Right lung (tissue), 5 donors: ENCODE data around the gene RARRES1. TPM values are rescaled to one million over a fixed set of nuclear protein-coding genes. Genes with fewer than 3 reads are reported as not detected.

ENCODE experiments used
- DNase-seq, 2 donors: peaks; one replicate each; pipeline ENCODE4 v3.0.0-alpha.2; 2013
- polyA plus RNA-seq, 5 donors: library from polyadenylated mRNA; unstranded; fragments of 120-200 nt; gene quantifications; one replicate each; pipeline versions ENCODE4 v1.2.1 to v1.2.3, GENCODE V29; 2013; ENCODE audit warnings: inconsistent platforms in 1 of 5, low replicate concordance in 1 of 5; ENCODE audit not compliant: insufficient read length in 5 of 5, insufficient read depth in 1 of 5

Gene RARRES1
- polyA plus RNA-seq, 5 donors: 31.7 to 91.7 (median 65.4) TPM

GRCh38 chr3:158768881-158769543, 36.8 kb upstream of the RARRES1 start:
- peak; percentile 80 to 90 for DNase-seq

- peak in 1 of 2 donors; percentile 54 for DNase-seq
Observed at GRCh38 chr3:158768361-158768787, 36.1 kb upstream of the RARRES1 start.

GRCh38 chr3:158766364-158766763, 34.1 kb upstream of the RARRES1 start:
- DNase-seq: no peak

GRCh38 chr3:158765518-158766205, 33.4 kb upstream of the RARRES1 start:
- DNase-seq: no peak

GRCh38 chr3:158763421-158763820, 31.2 kb upstream of the RARRES1 start:
- DNase-seq: no peak

GRCh38 chr3:158762701-158763100, 30.4 kb upstream of the RARRES1 start:
- no peak for DNase-seq

- no peak for DNase-seq
Observed at GRCh38 chr3:158761350-158761749, 29.1 kb upstream of the RARRES1 start.

GRCh38 chr3:158755421-158755820, 23.2 kb upstream of the RARRES1 start:
- DNase-seq: no peak

- no peak for DNase-seq
Observed at GRCh38 chr3:158753854-158754253, 21.6 kb upstream of the RARRES1 start.

- DNase-seq: no peak
Observed at GRCh38 chr3:158751316-158751715, 19.1 kb upstream of the RARRES1 start.

GRCh38 chr3:158750016-158750415, 17.8 kb upstream of the RARRES1 start:
- no peak for DNase-seq

- DNase-seq: no peak
Observed at GRCh38 chr3:158749526-158749925, 17.3 kb upstream of the RARRES1 start.

- no peak for DNase-seq
Observed at GRCh38 chr3:158748237-158748828, 16.1 kb upstream of the RARRES1 start.

GRCh38 chr3:158747417-158747816, 15.2 kb upstream of the RARRES1 start:
- no peak for DNase-seq

GRCh38 chr3:158745551-158745950, 13.3 kb upstream of the RARRES1 start:
- DNase-seq: no peak

- no peak for DNase-seq
Observed at GRCh38 chr3:158744567-158745288, 12.5 kb upstream of the RARRES1 start.

GRCh38 chr3:158743664-158744566, 11.7 kb upstream of the RARRES1 start:
- DNase-seq: no peak

GRCh38 chr3:158742871-158743663, 10.8 kb upstream of the RARRES1 start:
- peak; percentile 87 to 94 for DNase-seq

GRCh38 chr3:158739661-158740060, 7.4 kb upstream of the RARRES1 start:
- DNase-seq: no peak

GRCh38 chr3:158739078-158739477, 6.8 kb upstream of the RARRES1 start:
- DNase-seq: no peak
